Kidney (tissue), 14 donors: ENCODE results near the gene DCAKD. TPM values are rescaled to one million over a fixed set of nuclear protein-coding genes. Genes with fewer than 3 reads are reported as not detected.
A peak's percentile ranks its signal among the peaks of the same experiment; 100 is the strongest.

Experiments used
- DNase-seq, 5 donors: peaks; one replicate each; pipeline ENCODE4 v3.0.0-alpha.2; 2013 to 2020
- FAIRE-seq: peaks from 2 replicates; lab custom pipeline; 2012; peaks lifted over from hg19 to GRCh38; lab: Jason Lieb, UNC
- H3K27ac ChIP-seq, 2 donors: one replicate each; pipeline ENCODE4 v1.7.0; 2013; ENCODE audit warnings: low read depth in 2 of 2, low read length in 2 of 2, inconsistent platforms in 1 of 2
- H3K27me3 ChIP-seq: one replicate; pipeline ENCODE4 v1.7.1; 2013; ENCODE audit warnings: low read length, inconsistent platforms; ENCODE audit not compliant: control insufficient read depth, insufficient read depth
- H3K36me3 ChIP-seq, 3 donors: one replicate each; pipeline versions ENCODE4 v1.7.0 to v1.7.1; 2013; ENCODE audit warnings: low read length in 3 of 3, control low read depth in 1 of 3, inconsistent platforms in 1 of 3; ENCODE audit not compliant: insufficient read depth in 3 of 3, control insufficient read depth in 2 of 3
- H3K4me1 ChIP-seq, 3 donors: one replicate each; pipeline versions ENCODE4 v1.7.0 to v1.7.1; 2013; ENCODE audit warnings: low read length in 3 of 3, inconsistent platforms in 1 of 3, low read depth in 1 of 3; ENCODE audit not compliant: control insufficient read depth in 2 of 3, insufficient read depth in 2 of 3
- H3K4me3 ChIP-seq, 3 donors: one replicate each; pipeline versions ENCODE4 v1.7.0 to v1.8.1; 2013; ENCODE audit warnings: low read length in 3 of 3, control low read depth in 1 of 3, inconsistent platforms in 1 of 3
- H3K9ac ChIP-seq, 3 donors: one replicate each; pipeline versions ENCODE4 v1.7.0 to v1.7.1; 2013; ENCODE audit warnings: low read length in 3 of 3, control low read depth in 1 of 3, inconsistent platforms in 1 of 3
- H3K9me3 ChIP-seq, 3 donors: one replicate each; pipeline versions ENCODE4 v1.7.0 to v1.7.1; 2013; ENCODE audit warnings: low read length in 3 of 3, control low read depth in 1 of 3, inconsistent platforms in 1 of 3; ENCODE audit not compliant: control insufficient read depth in 2 of 3, insufficient read depth in 1 of 3
- CTCF ChIP-seq: IDR thresholded peaks from 3 replicates; pipeline ENCODE4 v1.5.1; 2012; ENCODE audit warnings: mild to moderate bottlenecking, moderate library complexity, borderline replicate concordance; ENCODE audit not compliant: insufficient read depth; ENCODE audit errors: extremely low read depth
- intact Hi-C: fragments of 100-400 bp; cut with DNase I; formaldehyde crosslinking; loops from one replicate; pipeline ENCODE4 v1.11.1; 2022
- polyA plus RNA-seq: library from polyadenylated mRNA; stranded (reverse); fragments of 350-450 nt; fragmentation: Illumina TruSeq; extraction: RNeasy Lipid Tissue Mini Kit (QIAGEN cat#74804); gene quantifications from one replicate; pipeline ENCODE4 v1.2.3, GENCODE V29; 2014; ENCODE audit warnings: low read depth, low replicate concordance; ENCODE audit not compliant: insufficient read depth
- total RNA-seq: library from RNA; stranded (reverse); fragmentation: NEBNext Ultra II Directional; extraction: Animal tissue kit (Norgen Biotek cat#: 25700); gene quantifications from one replicate; pipeline ENCODE4 v1.2.1, GENCODE V29; 2021
- donor health status: control.
- donor health status: control.
- donor health status: control.
- donor health status: control.
- donor health status: control.
- donor health status: DM: yes; HTN: yes; CAD: no.
- donor health status: Normal renal cell carcinoma (clear cell type).

DCAKD gene
- total and polyA plus RNA-seq, 2 donors from 2014 or later: 27.5 to 34.9 TPM

- DNase-seq (no peak), FAIRE-seq (no peak)
- intact Hi-C loops: no loop called here
These were observed 35.6 kb upstream of the DCAKD start for GRCh38 chr17:45086865-45087503.

GRCh38 chr17:45086391-45086790, 35.0 kb upstream of the DCAKD start:
- Histone ChIP-seq H3K27ac (peak overlapping the region; percentile 30 to 77), H3K4me1 (peaks cover 0 to 16% (median 5%) of the 10 kb centered on the region in 3 donors), H3K9me3 (no peaks in the 10 kb centered on the region), H3K9ac (no peak overlapping the region), H3K4me3 (no peak overlapping the region), H3K36me3 (peaks cover 13 to 56% (median 27%) of the 10 kb centered on the region in 3 donors), H3K27me3 (no peaks in the 10 kb centered on the region)
- intact Hi-C loops: no loop called here
- DNase-seq (no peak), FAIRE-seq (no peak)
- TF ChIP-seq CTCF: no peak

More at GRCh38 chr17:45086865-45087503, 35.6 kb upstream of the DCAKD start:
- H3K4me3 ChIP-seq: no peak overlapping the region
- no peak for TF ChIP-seq CTCF
- H3K36me3 ChIP-seq: peaks cover 10 to 58% (median 24%) of the 10 kb centered on the region in 3 donors
- peak overlapping the region; percentile 48 to 77 for H3K27ac ChIP-seq
- H3K9ac ChIP-seq: no peak overlapping the region
- peaks cover 0 to 17% (median 5%) of the 10 kb centered on the region in 3 donors for H3K4me1 ChIP-seq
- no peaks in the 10 kb centered on the region for H3K9me3 ChIP-seq
- H3K27me3 ChIP-seq: no peaks in the 10 kb centered on the region

GRCh38 chr17:45081047-45081703, 29.7 kb upstream of the DCAKD start:
- FAIRE-seq (no peak), DNase-seq (peak in 3 of 5 donors; percentile 32 to 81 (median 76))
- intact Hi-C loops: no loop called here
- H3K36me3 ChIP-seq: peaks cover 3 to 21% (median 10%) of the 10 kb centered on the region in 3 donors
- H3K9ac ChIP-seq: no peak overlapping the region
- no peak overlapping the region for H3K4me3 ChIP-seq
- H3K27me3 ChIP-seq: no peaks in the 10 kb centered on the region
- no peak for TF ChIP-seq CTCF
- no peak overlapping the region for H3K27ac ChIP-seq
- H3K4me1 ChIP-seq: peaks cover 0 to 5% (median 0%) of the 10 kb centered on the region in 3 donors
- no peaks in the 10 kb centered on the region for H3K9me3 ChIP-seq
